RKO (cell line): ENCODE results near the gene ITPRIPL2.

Source experiments
- DNase-seq: peaks from one replicate; pipeline ENCODE4 v3.0.0-alpha.2; 2016; ENCODE audit warnings: low spot score

Gene ITPRIPL2

DNA sequence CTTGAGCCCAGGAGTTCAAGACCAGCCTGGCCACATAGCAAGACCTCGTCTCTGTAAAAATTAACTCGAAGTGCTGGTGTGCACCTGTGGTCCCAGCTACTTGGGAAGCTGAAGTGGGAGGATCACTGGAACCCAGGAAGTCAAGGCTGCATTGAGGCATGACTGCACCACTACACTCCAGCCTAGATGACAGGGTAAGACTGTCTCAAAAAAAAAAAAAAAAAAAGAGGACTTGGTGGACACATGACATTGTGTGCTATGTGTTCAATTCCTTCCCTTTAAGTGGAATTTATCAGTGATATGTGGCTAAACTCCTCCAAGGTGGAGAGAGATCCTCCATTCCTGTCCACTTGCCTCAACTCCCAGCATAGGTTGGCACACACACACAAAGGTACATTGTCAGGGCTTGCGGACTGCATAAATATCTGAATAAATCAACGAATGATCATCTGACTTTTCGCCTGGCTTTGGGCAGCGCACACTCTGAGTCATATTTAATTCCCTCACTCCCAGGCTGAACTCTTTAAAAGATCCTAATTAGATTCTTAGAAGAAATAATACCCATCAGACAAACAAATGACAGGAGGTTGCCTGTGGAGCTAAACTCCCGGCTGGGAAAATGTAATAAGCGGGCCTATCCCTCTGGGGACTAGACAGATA, 29.3 kb downstream of the ITPRIPL2 start:
- no peak for DNase-seq

DNA sequence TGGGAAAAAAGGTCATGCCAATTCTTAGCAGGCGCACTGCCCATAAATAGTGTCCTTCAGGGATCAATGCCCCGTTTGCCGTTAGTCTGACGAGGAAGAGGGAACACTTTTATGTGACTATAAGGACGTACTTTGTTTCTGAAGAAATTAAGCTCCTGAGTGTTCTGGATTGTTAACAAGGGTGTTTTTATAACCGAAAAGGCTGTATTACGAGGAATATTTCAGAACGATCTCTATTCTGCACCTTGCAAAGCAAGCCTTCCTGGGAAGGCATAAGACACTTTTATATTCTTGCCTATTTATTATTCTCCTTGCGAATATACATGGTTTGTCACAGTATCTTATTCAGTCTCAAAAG, 29.8 kb downstream of the ITPRIPL2 start:
- DNase-seq: no peak

DNA sequence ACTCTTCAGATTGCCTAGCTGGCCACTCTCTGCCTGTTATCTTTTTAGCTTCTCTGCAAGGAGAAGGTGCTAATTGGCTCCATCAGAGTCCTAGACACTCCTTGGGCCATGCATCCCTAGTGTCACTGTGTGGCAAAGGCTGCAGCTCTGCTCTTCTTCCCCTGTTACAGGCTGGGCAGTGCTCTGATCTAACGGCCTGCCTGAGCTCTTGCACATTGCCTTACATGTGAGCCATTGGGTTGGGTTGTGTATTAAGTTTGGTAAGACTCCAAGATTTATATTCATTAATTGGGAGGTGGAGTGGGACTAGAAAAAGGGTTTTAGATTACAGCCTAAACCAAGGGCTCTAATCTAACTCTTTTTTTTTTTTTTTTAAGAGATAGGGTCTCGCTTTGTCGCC, 31.2 kb downstream of the ITPRIPL2 start:
- DNase-seq: no peak

DNA sequence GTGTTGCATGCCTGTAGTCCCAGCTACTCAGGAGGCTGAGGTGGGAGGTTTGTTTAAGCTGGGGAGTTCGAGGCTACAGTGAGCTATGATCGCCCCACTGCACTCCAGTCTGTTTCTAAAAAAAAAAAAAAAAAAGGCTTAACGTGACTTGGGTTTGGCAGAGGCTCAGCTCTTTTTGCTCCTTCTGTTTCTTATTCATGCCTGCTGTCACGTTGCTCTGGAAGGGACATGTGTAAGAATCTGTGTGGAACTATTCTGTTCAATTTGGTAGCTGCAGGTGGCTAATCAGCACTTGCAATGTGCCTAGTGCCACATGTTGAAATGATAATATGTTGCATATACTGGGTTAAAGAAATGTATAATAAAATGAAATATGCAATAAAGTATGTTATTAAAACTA, 33.4 kb downstream of the ITPRIPL2 start:
- no peak for DNase-seq

DNA sequence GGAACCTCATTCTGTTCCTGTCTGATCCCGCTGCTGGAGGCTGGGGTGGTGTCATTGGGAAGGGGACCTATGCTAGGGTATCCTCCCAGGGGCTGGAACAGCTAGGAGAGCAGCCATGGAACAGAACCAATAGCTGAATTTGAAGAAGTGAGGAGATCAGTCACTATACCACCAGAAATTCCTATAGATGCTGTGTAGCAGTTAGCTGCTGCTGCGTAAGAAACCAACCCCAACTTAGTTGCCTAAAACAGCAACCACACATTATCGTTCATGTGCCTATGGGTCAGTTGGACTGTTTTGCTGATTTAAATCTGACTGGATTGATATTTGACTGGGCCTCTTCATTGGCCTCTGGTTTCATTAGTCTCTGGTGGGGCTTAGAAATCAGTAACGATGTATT, 33.9 kb downstream of the ITPRIPL2 start:
- DNase-seq: no peak

DNA sequence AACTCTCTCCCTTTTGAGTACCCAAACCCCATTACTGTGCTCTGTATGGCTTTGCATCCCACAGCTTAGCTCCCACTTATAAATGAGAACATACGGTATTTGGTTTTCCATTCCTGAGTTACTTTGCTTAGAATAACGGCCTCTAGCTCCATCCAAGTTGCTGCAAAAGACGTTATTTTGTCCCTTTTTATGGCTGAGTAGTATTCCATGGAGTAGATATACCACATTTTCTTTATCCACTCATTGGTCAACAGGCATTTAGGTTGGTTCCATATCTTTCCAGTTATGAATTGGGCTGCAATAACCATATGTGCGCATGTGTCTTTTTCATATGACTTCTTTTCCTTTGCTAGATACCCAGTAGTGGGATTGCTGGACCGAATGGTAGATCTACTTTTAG, 34.4 kb downstream of the ITPRIPL2 start:
- DNase-seq: no peak

DNA sequence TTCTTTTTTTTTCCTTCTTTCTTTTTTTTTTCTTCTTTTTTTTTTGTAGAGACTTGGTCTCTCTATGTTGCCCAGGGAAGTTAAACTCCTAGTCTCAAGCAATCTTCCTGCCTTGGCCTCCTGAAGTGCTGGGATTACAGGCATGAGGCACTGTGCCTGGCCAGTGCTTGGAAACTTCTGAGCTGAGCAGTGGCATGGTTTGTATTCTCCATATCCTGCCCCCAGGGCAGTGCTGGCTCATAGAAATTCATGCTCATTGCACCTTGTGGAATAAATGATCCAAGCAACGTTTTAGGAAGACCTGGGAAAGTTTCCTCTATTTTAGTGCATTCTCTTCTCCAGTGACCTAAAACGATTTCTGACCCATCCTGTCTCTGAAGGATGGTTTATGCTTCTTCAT, 37.5 kb downstream of the ITPRIPL2 start:
- DNase-seq: no peak

DNA sequence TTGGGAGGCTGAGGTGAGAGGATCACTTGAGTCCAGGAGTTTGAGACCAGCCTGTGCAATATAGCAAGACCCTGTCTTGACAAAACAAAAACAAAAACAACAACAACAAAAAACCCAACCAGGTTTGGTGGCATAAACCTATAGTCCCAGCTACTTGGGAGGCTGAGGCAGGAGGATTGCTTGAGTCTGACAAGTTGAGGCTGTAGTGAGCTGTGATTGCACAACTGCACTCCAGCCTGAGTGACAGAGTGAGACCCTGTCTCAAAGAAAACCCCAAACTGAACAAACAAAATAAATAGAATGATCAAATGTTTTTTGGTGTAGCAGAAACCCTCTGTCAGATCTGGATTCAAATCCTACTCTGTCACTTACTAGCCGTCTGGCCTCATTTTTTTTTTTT, 38.3 kb downstream of the ITPRIPL2 start:
- no peak for DNase-seq

DNA sequence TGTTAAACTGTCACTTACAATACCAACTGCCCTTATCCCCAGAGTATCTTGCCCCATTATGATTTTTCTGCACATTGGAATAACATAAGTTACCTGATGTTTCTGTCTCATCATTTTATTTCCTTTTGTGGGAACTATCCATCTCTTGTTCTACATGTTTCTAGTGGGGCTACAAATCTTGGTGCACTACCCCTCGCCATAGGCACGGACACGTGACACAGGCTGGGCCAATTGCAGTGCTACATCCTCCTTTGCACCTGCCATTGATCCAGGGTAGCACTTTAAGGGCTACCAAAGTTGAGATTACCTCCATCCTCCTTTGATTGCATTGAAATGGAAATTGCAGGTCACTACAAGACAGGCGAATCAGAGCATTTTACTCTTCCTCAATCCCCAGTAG, 40.1 kb downstream of the ITPRIPL2 start:
- peak; percentile 54 for DNase-seq

DNA sequence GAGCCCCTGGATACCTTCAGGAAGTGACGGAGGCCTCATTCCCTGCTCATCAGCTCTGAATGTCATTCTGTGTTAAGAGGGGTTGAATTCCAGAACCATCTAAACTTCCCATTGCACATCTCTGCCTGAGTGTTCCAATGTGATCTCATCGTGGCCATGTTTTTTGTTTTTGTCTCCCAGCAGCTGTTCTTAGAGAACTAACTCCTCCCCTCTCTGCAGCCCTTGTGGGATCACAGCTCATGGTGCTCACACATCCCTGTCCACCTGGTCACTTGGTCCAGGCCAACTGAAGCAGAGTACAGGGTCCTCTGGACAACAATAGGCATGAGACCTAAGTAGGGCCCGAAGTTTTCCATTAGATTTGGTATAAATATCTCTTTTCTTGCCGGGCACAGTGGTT, 48.3 kb downstream of the ITPRIPL2 start:
- DNase-seq: peak; percentile 9

DNA sequence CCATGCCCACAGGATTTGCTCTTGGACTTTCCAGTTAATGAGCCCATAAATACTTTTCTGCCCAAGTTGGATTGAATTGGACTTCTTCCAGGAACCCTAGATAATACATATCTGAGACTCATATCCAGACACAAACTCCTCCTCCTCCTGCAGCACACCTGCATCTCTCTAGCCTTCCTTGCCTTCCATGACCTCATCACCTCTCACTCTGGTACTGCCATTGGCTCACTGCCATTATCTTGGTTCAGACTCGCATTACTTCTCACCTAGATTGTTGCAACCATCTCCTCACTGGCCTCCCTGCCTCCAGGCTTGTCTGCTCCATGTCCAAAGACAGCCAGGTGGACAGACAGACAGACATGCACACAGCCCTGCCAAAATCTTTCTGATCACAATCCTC, 49.5 kb downstream of the ITPRIPL2 start:
- DNase-seq: no peak

DNA sequence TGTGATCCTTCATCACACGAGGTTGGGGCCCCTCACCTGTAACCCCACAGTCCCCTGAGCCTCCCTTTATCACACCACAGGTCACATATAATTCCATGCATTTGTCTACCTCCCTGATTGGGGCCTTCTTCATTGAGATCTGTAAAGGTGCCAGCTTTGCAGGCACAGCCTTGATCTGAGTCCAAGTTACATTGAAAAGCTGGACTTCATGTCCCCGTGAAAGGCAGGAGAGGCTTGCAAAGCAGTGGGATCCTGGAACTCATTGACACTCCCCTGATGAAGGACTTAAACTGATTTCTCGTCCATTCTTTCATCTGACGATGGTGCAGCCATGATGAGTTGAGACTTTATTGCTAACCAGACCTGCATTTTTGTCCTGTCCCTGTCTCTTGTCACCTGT, 50.5 kb downstream of the ITPRIPL2 start:
- no peak for DNase-seq

DNA sequence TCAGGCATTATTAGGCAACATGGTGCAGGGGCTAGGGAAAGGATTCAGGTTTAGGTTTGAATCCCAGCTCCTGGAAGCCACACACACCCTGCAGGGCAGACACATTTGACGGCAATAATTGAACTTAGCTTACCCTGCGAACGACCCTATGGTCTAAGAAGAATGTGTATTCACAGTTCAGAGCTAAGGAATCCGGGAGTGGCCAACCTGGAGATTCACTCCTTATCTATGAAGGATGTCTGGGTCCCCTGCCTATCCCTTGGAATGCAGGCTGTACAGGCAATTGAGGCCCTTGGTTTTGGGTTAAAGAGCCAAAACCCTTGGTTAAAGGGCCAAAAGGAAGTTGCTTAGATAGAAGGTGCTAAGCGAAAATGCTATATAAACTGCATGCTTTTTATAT, 51.3 kb downstream of the ITPRIPL2 start:
- no peak for DNase-seq

DNA sequence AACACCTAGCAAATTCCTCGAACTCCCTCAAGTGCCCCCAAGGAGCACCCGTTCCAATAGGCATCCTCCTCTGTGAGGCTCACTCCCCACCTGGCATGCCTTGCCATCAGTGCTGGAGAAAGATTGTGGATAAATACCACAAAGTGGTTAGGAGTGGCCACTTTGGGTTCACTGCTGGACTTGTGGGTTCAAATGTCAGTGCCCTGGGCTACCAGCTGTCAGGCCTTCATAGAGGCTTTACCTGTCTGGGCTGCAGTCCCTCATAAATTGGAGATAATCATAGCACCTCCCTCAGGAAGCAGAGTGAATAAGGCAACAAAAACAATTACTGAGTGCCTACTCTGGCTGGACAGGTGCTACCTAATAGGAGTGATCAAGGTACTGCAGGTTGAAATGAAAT, 52.7 kb downstream of the ITPRIPL2 start:
- DNase-seq: no peak

DNA sequence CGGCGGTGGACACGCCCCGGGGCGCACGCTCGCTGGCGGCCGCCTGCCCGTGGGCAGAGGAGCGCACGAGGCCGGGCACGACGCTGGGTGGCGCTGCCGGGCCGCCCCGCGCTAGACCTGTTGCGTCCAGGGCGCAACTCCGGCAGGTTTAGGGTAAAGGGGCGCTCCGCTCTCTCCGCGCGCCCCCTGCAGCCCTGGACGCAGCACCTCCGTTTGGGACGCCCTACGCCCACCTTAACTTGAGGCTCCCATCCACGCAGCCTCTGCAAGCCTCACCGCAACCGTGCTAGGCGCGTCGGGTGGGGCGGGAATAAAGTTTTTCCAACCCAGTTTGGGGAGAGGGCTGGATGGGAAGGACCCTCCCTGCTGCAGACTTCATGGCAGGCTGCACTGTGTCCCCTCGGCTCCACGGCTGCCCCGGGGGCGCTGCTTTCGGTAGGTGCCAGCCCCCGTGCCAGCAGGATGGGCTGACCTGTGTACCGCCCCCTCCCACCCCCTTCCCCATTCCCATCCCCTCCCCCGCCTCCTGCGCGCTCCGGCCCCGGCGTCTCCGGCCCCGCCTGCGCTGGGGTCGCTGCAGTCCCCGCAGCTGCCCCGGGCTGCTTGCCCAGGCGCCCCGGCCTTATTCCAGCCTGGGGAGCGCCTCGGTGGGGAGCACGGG, 54.1 kb downstream of the ITPRIPL2 start, which contains the start of gene SYT17:
Gene SYT17 (plus strand): TSS at position 531 of the 661 bp plus-strand sequence. CDS start 407 bp downstream, outside the sequence.
- peak; percentile 57 for DNase-seq

DNA sequence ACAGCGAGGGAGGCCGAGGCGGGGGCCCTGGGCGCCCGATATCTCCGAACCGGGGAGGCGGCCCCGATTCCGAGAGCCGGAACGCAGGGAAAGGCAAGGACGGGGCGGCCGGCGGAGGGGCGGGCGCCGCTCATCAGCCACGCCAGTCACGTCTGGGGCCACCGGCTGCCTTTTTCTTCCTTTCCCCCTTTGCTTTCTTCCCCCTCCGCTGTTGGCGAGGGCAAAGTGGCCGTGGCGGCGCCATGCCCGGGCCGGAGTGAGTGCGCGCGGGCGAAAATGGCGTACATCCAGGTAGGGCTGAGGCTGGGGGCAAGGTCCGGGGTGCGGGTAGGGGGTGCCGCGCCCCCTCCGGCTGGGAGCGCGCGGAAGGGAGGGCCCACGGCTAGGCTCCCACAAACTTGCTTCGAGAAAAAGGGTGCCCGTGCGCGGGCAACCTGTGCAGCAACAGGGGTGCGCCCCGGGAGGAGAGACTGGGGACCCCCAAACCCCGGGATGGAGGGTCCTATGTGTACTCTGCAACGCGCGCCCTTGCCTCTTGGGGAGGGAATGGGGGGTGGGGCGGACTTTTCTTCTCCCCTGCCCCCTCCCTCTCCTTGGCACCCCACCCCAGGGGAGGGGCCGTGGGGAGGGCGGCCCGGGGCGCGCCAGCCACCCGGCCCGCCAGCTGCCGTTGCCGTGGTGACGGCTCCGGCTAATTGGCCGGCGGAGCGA, 54.8 kb downstream of the ITPRIPL2 start:
- DNase-seq: no peak

DNA sequence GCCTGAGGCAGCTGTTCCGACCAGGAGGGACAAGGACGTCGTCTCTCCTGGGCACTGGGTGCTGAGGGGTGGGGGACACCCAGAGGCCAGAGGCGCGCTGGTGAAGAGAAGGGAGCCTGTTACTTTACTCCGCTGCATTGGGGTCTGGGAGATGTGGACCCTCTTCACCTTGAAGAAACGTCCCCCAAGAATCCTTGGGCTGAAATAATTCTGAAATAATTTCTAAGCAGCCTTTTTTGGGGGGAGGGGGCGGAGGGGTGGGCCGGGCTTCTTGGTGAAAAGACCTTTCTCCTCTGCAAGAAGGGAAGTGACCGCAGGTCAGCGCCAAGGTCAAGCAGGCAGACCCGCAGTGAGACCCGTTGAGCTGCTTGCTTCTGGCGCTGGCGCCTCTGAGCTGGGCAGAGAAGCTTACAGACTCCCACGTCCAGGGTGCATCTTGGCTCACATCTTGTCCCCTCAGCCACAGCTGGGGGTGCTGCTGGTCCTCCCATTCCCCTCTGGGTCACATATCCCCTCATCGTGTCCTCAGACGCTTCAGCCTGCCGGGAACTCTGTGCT, 55.4 kb downstream of the ITPRIPL2 start:
- no peak for DNase-seq

DNA sequence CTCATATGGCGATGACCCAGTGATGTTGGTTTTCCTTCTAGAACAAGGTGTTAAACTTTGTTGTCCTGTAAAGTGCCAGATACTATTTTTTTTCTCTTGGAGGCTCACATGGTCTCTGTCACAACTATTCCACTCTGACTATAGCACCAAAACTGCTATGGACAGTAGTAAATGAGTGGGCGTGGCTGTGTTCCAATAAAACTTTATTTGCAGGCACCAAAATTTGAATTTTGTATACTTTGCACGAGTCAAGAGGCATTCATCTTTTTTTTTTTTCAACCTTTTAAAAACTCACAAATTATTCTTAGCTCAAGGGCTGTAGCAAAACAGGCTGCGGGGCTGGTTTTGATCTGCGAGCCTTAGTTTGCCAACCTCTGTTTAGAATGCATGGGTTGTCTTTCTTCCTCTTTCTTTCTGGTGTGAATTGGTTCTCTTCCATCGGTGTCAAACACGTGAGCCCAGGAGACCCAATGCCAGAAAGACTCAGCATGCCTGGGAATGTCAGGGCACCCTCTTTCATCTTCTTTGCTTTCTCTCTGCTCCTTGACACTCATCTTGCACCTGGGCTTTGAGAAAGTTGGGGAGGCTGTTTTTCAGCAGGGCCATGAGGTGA, 56.4 kb downstream of the ITPRIPL2 start:
- no peak for DNase-seq
